GM18499 (cell line): Measurements from ENCODE around the gene SYNE2.
"Not testable (repeated sequence)": the region's sequence is repeated elsewhere in the genome, so short reads cannot be mapped to it uniquely, and the experiment has no call there.

Experiments
- ATAC-seq: cut with Tn5 transposase; IDR thresholded peaks from one replicate; pipeline ENCODE4 v1.9.1; 2021; ENCODE audit warnings: moderate number of reproducible peaks; ENCODE audit not compliant: insufficient read depth, unreplicated experiment

Gene SYNE2

DNA sequence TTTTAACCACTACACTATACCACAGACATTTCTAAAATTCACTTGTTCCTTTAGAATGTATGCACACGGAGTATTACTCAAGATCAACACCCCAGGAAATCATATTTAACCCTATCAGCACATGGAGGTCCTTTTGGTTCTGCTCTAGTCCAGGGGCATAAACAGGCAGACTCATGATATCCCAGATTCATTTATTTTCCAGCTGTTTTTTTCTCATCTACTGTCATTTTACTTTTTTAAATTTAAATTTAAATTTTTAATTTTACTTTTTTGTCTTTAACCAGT is 17.9 kb downstream of the SYNE2 start:
- not testable (repeated sequence) for ATAC-seq

DNA sequence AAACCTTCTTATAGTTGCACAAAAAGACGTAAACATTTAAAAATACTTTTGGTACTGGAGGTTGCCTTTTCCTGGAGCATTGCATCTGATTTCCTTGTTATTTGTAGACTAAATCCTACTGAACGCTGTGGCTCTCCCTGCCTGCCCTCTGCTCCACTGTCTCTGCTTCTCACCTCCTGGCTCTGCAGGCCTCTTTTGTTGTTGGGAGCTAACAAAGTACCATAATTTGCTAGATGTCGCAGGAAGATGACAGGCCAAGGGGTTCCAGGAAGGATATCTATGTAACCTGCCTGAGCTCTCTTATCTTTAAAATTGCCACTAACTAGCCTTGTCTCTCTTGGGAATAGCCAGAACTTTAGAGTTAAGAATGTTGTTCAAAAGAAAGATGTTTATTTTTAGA is 21.4 kb downstream of the SYNE2 start:
- no peak for ATAC-seq

DNA sequence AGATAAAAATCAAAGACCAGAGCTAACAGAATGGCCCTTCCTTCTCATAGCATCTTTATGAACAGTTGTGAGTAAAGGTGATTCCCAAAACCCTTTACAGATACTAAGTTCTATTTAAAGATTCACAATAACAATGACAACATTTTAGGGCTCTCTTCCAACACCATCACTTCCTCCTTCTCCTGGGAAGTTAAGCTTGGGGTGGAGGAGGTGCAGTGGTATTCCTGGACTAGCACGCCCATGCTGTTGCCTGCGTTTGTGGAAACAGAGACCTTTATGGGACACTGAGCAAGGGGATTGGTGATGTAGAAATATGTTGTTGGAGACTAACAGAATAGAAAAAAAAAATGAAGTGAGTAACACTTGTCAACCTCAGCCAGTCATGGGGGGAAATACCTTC is 22.5 kb downstream of the SYNE2 start:
- no peak for ATAC-seq

DNA sequence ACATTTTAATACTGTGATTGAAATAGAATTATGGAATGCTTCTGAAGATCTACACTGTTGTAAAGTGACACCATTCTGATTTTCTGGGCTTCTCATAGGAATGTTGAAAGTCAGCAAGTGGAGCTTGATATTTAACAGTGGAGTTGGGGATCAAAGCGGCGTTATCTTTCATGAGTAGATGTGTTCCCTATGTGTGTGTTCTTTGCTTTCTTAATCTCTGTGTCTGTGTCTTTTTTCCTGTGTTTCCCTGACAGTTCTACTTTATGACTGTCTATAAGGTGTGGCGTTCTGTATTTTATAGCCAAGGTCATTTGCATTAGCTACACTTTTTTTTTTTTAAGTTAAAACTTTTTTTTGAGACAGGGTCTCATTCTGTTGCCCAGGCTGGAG is 24.7 kb downstream of the SYNE2 start:
- no peak for ATAC-seq

DNA sequence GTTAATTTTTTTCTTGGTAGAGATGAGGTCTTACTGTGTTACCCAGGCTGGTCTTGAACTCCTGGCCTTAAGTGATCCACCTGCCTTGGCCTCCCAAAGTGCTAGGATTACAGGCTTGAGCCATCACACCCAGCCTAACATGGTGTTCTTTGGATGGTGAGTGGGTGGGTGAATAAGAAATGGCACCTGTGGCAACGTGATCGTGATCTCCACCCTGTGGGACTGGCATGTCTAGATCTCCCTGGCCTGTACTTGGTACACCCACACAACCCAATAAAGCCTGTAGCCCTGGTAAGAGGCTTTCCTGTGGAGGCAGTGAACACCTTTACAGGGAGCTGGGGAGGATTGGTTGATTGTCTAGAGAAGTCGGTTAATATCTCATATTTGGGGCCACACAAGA is 25.2 kb downstream of the SYNE2 start:
- ATAC-seq = no peak

DNA sequence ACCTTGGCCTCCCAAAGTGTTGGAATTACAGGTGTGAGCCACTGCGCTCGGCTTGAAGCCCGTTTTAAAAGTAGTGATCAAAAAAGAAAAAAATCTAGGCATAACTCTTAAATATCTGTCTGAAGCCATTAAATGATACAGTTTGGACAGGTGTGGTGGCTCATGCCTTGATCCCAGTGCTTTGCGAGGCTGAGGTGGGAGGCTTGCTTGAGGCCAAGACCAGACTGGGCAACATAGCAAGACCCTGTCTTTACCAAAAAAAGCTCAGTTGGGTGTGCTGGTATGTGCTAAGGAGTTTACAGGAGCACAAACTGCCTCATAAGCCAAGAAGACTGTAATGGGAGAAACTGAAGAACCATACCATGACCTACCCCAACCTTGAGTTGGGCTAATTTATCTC is 26.0 kb downstream of the SYNE2 start:
- no peak for ATAC-seq

DNA sequence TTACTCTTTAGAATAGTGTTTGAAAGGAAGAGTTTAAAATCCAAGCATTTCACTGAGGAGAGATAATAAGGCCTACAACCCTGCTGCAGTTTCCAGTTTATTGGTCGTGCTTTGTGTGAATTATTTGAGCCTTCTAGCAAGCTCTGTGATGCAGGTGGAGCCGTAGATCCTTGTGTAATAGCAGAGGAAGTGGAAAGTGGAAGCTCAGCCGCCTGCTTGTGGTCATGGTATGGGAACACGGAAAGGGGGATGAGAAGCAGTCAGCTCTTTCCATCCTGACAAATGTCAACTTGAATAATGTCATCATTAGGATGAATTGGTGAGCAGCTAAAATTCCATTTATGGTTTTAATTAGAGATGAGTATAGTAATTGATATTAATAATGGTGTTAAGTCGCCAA is 29.1 kb downstream of the SYNE2 start:
- ATAC-seq = no peak

DNA sequence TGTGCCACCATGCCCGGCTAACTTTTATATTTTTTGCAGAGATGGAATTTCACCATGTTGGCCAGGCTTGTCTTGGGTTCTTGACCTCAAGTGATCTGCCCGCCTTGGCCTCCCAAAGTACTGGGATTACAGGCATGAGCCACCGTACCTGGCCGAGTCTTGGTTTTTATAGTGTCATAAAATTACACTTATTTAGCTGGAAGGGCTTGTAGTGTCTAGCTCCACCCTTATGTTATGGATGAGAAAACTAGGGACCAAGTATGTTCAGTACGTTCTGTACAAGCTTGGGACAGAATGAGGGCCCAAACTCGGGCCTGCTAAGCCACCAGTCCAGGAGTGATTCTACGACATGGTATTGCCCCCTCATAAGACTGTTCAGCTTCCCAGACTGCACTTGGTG is 35.1 kb downstream of the SYNE2 start:
- ATAC-seq = no peak

DNA sequence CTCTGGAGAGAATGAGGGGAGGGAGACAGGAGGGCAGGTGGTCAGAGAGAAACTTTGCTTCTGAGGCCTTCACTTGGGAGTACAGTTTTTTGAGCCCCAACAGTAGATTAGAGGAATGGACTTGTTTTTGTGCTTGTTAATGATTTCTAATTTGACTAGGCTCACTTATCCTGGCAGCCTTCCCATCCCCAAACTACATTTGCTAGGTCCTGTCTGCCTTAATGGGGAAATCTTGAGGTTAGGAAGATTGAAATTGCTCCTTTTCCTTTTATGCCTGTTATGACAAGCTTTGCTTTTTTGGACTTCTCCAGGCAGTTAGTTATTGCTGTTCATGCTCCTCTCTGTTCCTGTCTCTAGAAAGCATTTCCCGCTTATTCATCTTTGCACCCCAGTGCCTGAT is 37.7 kb downstream of the SYNE2 start:
- no peak for ATAC-seq

DNA sequence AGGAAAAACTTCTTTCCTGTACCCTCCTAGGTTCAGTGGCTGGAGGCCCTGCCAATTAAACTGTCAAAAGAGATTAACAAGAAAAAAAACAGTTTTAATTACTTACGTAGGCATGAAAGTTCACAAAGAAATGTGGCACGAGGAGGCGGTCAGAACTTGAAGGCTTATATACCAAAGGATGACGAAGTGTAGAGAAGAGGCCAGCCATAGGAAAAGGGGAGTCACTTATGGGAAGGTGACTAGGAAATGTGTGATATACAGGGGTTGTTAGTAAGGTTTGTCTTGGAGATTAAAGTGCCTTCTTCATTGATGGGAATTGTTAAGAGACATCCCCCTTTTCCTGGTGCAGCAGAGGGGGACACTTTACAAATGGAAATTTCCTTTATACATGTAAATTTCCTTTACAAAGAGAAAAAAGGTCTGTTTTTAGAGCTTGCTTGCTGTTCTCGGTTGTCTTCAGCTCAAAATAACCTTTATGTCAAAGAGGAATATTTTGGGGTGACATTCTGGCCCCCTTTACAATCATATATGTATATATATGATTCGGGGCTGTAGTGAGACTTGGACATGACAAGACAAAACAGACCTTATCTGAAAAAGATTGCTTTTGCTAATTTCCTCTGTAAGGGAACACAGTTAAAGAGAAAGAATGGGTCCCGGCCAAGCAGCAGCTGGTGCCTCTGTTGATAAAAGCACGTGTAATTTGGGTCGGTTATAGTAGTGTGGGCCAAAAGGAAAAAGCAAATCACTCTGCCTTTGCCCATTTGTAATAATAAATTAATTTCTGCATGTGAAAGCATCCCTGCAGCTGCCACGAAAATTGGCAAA is 38.6 kb downstream of the SYNE2 start:
- ATAC-seq = no peak

DNA sequence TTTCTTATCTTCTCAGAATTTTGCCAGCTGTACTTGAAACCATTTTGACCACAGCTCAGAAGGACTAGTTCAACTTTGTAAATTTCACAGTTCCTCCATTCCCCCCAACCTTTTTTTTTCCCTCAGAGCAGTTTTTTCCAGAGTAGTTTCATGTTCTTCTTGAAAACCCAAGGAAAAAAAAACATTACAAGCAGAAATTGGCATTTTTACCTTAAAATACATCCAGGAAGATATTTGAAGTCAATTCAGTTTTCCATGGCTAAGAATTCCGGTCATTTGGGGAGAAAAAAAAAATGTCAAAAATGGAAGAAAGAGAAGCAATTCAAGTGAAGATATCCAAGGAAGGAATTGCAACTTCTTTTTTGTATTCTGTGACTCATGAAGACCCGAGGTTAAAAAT is 39.5 kb downstream of the SYNE2 start:
- ATAC-seq = no peak

DNA sequence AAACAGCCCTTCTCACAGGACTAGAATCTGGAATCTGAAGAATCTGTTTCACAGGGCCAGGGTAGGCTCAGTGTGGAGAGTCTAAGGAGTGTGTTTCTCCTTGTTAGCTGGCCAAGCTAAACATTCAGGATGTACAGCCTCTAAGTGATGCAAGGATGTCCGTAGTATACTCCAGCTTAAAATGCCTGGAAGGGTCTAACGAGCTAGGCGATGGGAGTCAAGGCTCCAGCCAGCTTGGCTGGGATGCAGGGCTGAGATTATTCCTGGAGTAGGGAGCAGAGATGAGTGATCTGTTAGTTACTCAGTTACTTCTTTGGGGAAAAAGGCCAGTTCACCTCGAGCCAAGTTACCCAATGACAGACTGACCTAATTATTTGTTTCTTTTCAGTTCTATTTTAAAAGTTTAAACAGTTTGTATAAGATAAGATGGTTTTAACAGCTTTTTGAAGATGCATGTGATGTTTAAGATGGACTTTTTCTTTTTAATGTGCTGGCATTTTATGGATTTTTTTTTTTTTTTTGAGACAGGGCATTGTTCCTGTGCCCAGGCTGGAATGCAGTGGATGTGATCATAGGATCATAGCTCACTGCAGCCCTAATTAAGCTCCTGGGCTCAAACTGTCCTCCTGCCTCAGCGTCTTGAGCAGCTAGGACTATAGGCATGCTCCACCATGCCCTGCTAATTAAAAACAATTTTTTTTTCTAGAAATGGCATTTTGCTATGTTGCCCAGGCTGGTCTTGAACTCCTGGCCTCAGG is 41.1 kb downstream of the SYNE2 start:
- ATAC-seq = no peak

DNA sequence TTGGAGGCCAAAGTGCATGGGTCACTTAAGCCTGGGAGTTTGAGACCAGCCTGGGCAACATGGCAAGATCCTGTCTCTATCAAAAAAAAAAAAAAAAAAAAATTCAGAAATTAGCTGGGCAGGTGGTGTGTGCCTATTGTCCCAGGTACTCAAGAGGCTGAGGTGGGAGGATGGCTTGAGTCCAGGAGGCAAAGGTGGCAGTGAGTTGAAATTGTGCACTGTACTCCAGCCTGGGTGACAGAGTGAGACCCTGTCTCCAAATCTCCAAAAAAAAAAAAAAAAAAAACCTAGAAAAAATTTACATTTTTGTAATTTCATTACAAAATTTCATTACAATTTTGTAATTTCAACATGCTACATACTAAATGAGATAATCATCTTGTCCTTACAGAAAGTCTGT is 42.7 kb downstream of the SYNE2 start:
- no peak for ATAC-seq

DNA sequence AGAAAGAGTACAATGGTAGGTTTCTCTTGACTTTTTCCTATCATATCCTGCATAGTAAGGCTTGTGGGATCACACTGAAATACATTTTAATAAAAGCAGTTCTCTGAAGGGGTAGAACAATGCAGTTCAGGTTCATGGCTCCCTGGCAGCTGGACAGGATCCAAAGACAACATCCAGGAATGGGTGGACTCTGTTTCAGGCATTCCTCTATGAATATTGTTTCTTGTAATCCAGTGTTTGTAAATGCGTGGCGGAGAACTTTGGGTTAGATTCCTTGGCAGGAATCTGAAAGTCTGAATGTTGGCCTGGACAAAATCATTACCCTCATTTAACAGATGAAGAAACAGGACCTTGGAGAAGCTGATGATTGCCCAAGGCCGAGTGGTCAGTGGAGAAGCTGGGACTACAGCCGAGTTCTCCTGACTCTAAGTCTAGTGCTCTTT is 43.5 kb downstream of the SYNE2 start:
- ATAC-seq = no peak

DNA sequence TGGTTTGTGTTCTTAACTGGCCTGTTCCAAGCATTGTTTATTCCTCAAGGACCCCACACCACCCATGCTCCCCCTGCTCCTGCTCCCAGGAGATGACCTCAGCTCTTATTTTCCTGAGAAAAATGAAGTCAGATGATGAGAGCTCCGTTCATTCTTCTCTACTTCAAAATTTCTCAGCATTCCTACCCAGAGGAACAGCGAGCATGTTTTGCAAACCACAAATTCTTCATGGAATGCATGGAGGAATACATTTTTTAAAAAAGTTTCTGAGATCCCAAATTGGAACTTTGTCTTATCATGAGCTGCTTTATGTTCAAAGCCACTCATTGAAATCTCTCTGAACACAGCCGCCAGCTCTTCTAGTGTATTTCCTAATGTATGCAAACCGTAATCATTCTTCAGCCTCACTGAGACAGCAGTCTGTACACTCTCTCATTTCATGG is 44.9 kb downstream of the SYNE2 start:
- ATAC-seq = no peak

DNA sequence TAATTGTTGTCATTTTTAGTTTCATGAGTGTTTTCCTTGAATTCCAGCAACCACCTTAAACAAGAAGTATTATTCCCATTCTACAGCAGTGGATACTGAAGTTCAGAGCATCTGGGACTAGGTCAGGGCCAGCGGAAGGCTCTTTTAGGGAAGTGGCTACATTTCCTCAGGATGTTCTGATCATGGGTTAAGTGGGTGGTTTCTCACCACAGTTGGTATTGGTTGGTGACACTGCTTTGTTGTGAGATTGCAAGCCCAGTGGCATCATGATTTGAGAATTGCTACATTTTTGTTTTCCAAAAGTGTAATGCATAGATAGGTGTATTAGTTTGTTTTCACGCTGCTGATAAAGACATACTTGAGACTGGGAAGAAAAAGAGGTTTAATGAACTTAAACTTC is 47.1 kb downstream of the SYNE2 start:
- ATAC-seq = no peak

DNA sequence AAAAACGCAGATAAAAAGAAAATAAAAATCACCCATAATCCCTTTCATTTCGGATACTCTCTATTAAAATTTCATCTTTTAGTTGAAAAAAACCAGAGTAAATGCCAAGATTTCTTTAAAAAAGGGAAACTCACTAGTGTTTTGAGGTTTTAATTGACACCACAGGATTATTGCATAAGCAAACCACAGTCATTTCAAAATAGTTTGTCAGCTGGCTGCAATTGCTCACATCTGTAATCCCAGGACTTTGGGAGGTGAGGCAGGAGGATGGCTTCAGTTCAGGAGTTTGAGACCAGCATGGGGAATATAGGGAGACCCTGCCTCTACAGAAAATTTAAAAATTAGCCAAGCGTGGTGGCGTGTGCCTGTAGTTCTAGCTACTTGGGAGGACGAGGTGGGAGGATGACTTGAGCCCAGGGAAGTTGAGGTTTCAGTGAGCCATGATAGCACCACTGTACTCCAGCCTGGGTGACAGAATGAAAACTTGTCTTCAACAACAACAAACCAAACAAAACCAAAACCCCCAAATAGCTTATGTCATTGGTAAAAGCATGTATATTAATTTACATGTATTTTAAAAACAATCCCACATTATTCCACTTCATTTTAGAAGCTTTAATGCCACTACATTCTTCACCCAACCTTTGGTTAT is 48.8 kb downstream of the SYNE2 start:
- ATAC-seq = no peak

DNA sequence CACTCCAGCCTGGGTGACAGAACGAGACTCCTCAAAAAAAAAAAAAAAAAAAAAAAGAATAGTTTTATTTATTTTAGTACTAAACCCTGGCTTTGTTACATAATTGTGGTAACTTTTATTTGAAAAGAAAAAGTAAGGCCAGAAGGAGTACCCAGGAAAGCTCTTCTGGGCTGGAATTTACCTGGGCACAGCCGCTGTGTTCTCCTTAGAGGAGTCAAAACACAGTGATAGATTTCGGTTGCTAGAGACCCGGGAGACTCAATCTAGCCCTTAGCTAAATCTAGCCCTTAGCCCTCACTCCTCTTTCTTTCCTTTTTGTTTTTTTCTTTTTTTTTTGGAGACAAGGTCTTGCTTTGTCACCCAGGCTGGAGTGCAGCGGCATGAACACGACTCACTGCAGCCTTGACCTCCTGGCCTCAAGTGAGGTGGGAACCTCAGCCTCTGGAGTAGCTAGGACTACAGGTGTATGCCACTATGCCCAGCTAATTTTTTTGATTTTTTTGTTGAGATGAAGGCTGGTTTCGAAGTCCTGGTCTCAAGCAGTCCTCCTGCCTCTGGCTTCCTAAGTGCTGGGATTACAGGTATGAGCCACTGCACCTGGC is 49.7 kb downstream of the SYNE2 start:
- ATAC-seq = no peak

DNA sequence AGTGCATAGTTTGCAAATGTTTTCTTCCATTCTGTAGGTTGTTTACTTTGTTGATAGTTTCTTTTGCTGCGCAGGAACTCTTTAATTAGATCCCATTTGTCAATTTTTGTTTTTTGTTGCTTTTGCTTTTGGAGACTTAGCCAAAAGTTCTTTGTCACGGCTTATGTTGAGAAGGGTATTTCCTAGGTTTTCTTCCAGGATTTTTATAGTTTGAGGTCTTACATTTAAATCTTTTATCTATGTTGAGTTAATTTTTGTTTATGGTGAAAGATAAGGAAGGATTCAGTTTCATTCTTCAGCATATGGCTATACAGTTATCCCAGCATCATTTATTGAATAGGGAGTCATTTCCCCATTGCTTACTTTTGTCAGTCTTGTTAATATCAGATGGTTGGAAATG is 51.9 kb downstream of the SYNE2 start:
- ATAC-seq = no peak

DNA sequence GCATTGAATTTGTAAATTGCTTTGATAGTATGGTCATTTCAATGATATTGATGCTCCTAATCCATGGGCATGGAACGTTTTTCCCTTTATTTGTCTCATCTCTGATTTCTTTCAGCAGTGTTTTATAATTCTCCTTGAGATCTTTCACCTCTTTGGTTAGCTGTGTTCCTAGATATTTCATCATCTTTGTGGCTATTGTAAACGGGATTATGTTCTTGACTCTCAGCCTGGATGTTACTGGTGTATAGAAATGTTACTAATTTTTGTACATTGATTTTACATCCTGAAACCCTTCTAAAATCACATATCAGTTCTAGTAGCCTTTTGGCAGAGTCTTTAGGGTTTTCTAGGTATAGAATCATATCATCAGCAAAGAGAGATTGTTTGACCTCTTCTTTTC is 52.6 kb downstream of the SYNE2 start:
- ATAC-seq = no peak

DNA sequence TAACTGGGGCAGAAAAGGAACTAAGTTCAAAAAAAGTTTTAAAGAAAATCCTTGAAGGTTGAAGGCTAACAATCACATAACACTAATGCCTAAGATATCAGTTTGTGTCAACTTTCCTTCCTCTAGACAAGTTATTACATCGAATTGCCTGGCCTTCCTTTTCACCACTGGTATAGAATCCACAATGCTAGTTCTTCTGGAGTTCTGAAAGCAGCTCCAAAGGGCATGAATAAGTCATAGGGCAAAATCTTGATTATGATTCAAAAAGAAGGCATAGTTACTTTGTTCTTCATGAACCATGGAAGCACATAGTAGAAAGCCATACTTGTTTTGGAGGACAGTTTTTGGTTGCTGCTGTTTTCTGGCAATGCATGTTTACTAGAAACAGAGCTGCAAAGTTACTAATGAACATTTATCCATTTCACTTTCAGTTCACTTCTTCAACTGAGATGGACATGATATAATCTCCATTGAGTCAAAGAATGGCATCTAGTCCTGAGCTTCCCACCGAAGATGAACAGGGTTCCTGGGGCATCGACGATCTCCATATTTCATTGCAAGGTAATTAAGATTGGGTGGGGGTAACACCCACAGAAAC is 56.0 kb downstream of the SYNE2 start:
- no peak for ATAC-seq
